GM08714 (cell line): ENCODE data around the gene ADCY9.

Experiments
- H3K4me3 ChIP-seq: fragments of 200-500 bp; sonication (Bioruptor generic); 2 replicates; pipeline ENCODE4 v1.5.1; 2014; ENCODE audit warnings: mild to moderate bottlenecking, low read length, inconsistent platforms
- ZNF274 ChIP-seq: IDR thresholded peaks from 2 replicates; pipeline ENCODE4 v1.6.1; 2012; ENCODE audit warnings: mild to moderate bottlenecking, low read depth, low read length

Gene ADCY9

DNA sequence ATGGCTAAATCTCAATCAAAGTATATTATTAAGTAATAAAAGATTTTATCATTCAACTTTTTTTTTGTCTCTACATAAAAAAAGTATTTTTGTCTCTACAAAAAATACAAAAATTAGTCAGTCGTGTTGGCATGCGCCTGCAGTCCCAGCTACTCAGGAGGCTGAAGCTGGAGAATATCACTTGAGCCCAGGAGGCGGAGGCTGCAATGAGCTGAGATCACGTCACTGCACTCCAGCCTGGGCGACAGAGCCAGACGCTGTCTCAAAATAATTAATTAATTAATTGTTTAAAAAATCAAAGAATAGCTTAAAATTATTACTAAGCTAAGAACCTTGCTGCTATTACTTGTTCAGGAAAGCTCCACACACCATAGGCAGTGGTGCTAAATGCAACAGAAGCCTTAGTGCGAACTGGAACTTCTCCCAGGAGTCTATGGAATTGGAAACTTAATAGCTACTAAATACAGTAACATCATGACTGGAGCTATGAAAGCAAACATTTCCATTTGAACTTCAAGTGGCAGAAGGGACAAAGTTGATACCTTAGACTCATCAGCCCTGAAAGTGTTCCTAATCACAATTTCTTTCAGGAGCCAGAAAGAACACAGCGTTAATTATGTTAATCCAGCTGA, 22.6 kb downstream of the ADCY9 start:
- no peak overlapping the region for H3K4me3 ChIP-seq
- no peak for TF ChIP-seq ZNF274

GRCh38 chr16:4092547-4093265, 23.5 kb downstream of the ADCY9 start:
- H3K4me3 ChIP-seq: no peak overlapping the region
- TF ChIP-seq ZNF274: no peak

GRCh38 chr16:4091240-4092012, 24.8 kb downstream of the ADCY9 start:
- TF ChIP-seq ZNF274: no peak
- no peak overlapping the region for H3K4me3 ChIP-seq

GRCh38 chr16:4090351-4090851, 25.8 kb downstream of the ADCY9 start:
- no peak for TF ChIP-seq ZNF274
- H3K4me3 ChIP-seq: no peak overlapping the region

GRCh38 chr16:4089811-4090301, 26.4 kb downstream of the ADCY9 start:
- TF ChIP-seq ZNF274: no peak
- no peak overlapping the region for H3K4me3 ChIP-seq

- TF ChIP-seq ZNF274: no peak
- no peak overlapping the region for H3K4me3 ChIP-seq
Observed at GRCh38 chr16:4089251-4089810, 26.9 kb downstream of the ADCY9 start.

- H3K4me3 ChIP-seq: no peak overlapping the region
- TF ChIP-seq ZNF274: no peak
Observed at GRCh38 chr16:4087990-4088577, 28.2 kb downstream of the ADCY9 start.

GRCh38 chr16:4087099-4087885, 28.9 kb downstream of the ADCY9 start:
- no peak for TF ChIP-seq ZNF274
- no peak overlapping the region for H3K4me3 ChIP-seq

GRCh38 chr16:4086153-4086552, 30.1 kb downstream of the ADCY9 start:
- TF ChIP-seq ZNF274: no peak

GRCh38 chr16:4085405-4085970, 30.8 kb downstream of the ADCY9 start:
- H3K4me3 ChIP-seq: no peak overlapping the region
- TF ChIP-seq ZNF274: no peak

More at GRCh38 chr16:4086153-4086552, 30.1 kb downstream of the ADCY9 start:
- no peak overlapping the region for H3K4me3 ChIP-seq

DNA sequence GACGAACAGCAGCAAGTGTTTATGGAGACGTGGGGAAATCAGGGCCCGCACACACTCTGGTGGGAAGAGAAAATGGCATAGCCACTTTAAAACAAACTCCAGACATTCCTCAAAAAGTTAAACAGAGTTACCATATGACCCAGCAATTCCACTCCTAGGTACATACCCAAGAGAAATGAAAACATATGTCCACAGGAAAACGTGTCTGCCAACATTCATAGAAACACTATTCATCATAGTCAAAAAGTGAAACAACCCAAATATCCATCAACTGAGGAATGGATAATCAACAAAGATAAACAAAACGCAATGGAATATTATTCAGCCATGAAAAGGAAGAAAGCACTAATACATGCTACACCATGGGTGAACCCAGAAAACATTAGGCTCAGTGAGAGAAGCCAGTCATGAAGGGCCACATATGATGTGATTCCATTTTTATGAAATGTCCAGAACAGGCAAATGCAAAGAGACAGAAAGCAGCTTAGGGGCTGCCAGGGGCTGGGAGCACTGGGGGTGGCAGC, 32.8 kb downstream of the ADCY9 start:
- H3K4me3 ChIP-seq: no peak overlapping the region
- no peak for TF ChIP-seq ZNF274

GRCh38 chr16:4082474-4083044, 33.7 kb downstream of the ADCY9 start:
- TF ChIP-seq ZNF274: no peak
- H3K4me3 ChIP-seq: no peak overlapping the region
